Ovary (tissue), 9 donors: ENCODE results near the gene UBE2N. TPM values are rescaled to one million over a fixed set of nuclear protein-coding genes. Genes with fewer than 3 reads are reported as not detected.

Source experiments
- DNase-seq, 5 donors: peaks; one replicate each; pipeline ENCODE4 v3.0.0-alpha.2; 2019 to 2020
- H3K27ac ChIP-seq, 2 donors: fragments of 200-600 bp; one replicate each; pipeline versions ENCODE4 v1.5.1 to v1.8.0; 2019 to 2022
- H3K27me3 ChIP-seq: fragments of 200-600 bp; one replicate; pipeline ENCODE4 v1.8.0; 2022
- H3K36me3 ChIP-seq: fragments of 200-600 bp; sonication (generic); one replicate; pipeline ENCODE4 v1.5.1; 2019
- H3K4me1 ChIP-seq: one replicate; pipeline ENCODE4 v1.8.1; 2013; ENCODE audit warnings: mild to moderate bottlenecking, moderate library complexity; ENCODE audit not compliant: insufficient read depth
- H3K4me3 ChIP-seq: fragments of 200-600 bp; sonication (generic); one replicate; pipeline ENCODE4 v1.5.1; 2017
- H3K9me3 ChIP-seq, 2 donors: fragments of 200-600 bp in 1 of 2; sonication (generic) in 1 of 2; one replicate each; pipeline versions ENCODE4 v1.5.1 to v1.8.1; 2013 to 2019; ENCODE audit warnings: mild to moderate bottlenecking in 1 of 2, moderate library complexity in 1 of 2
- CTCF ChIP-seq, 3 donors: fragments of 450-650 bp in 2 of 3; fragments of 200-600 bp in 1 of 3; IDR thresholded peaks; one replicate each; pipeline versions ENCODE4 v1.5.1 to v1.8.0; 2016 to 2022; ENCODE audit warnings: antibody characterized with exemption in 3 of 3, mild to moderate bottlenecking in 1 of 3
- EP300 ChIP-seq: sonication (generic); formaldehyde crosslinking; IDR thresholded peaks from one replicate; pipeline ENCODE4 v1.6.1; 2017; ENCODE audit warnings: antibody characterized with exemption
- POLR2A ChIP-seq: fragments of 450-650 bp; IDR thresholded peaks from one replicate; pipeline ENCODE4 v1.6.1; 2017; ENCODE audit warnings: antibody characterized with exemption, mild to moderate bottlenecking, moderate library complexity
- WGBS, 3 donors: extraction: QIAGEN DNeasy Blood & Tissue Kit in 1 of 3; methylation state at CpG; one replicate each; pipeline versions ENCODE4 v1.1.5 to v1.1.7; 2013 to 2017; 5-methylcytosine and 5-hydroxymethylcytosine counted together
- intact Hi-C, 4 donors: fragments of 100-400 bp; cut with DNase I; formaldehyde crosslinking; loops; one replicate each; pipeline versions ENCODE4 v1.11.0 to v1.15.1; 2022 to 2023
- polyA plus RNA-seq, 2 donors: library from polyadenylated mRNA; stranded (reverse); fragments of 200-250 nt in 1 of 2; fragments of 350-450 nt in 1 of 2; fragmentation: Illumina TruSeq in 1 of 2; extraction: RNeasy Lipid Tissue Mini Kit (QIAGEN cat#74804) in 1 of 2; gene quantifications; one replicate each; pipeline ENCODE4 v1.2.3, GENCODE V29; 2013 to 2014
- total RNA-seq, 7 donors: library from RNA; depleted of rRNA in 2 of 7; stranded (reverse); fragments of >200 nt in 2 of 7; fragmentation: NEBNext Ultra II Directional in 3 of 7; extraction: Animal tissue kit (Norgen Biotek cat#: 25700) in 3 of 7; gene quantifications; one replicate each; pipeline versions ENCODE4 v1.1.0 to v1.2.4, GENCODE V29; 2016 to 2023
- donor health status: DM: no; HTN: no; CAD: no; lungs with moderate emphysema.
- donor health status: DM: no; HTN: no; CAD: no.
- donor health status: Bipolar disorder and iron deficiency.
- donor health status: DM: yes; HTN: yes; CAD: no.
- donor health status: DM: no; HTN: no; CAD: no.
- donor health status: DM: yes; HTN: yes; CAD: no.

The UBE2N gene
- total and polyA plus RNA-seq, 9 donors: 18.8 to 102 (median 63.3) TPM

GRCh38 chr12:93429448-93429847, 12.3 kb downstream of the UBE2N start:
- Histone ChIP-seq H3K4me1 (peaks cover 16% of the 10 kb centered on the region), H3K4me3 (no peak overlapping the region)
- intact Hi-C loops: no loop called here

DNA sequence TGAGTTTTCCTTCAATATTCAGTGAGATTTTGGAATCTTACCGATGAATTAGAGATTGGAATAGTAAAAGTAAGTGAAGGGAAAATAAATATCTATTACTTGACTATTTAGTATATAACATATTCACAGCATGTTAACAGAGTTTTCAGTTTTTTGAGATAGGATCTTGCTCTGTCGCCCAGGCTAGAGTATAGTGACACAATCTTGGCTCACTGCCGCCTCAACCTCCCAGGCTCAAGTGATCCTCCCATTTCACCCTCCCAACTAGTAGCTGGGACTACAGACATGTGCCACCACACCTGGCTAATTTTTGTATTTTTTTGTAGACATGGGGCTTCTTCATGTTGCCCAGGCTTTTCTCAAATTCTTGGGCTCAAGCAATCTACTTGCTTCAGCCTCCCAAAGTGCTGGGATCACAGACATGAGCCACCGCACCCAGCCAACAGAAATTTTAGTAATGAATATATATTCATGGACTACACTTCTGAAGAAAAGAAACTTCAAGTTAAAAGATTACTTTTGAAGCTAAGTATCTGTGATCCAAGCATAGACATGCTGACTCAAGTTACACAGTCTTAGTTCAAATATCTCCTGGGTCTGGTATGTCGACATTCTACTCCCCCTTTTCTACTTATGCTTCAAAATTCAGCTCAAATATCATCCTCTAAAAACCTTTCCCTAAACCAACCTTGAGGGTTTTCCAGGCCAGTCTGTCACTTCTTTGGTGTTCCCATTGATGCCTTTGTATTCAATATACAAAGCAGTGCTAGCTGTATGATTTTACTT, 13.8 kb downstream of the UBE2N start:
- 69 to 76% (median 73%) methylated on average over 5 of the region's 5 CpGs for WGBS, 3 donors
- intact Hi-C loops: no loop called here
- Histone ChIP-seq H3K36me3 (no peaks in the 10 kb centered on the region), H3K9me3 (no peaks in the 10 kb centered on the region), H3K4me3 (no peak overlapping the region), H3K27me3 (no peaks in the 10 kb centered on the region), H3K4me1 (peaks cover 13% of the 10 kb centered on the region), H3K27ac (no peak overlapping the region)
- DNase-seq: no peak
- TF ChIP-seq EP300 (no peak), POLR2A (no peak), CTCF (IDR thresholded peaks at IDR 0.05) (no peak)

More at GRCh38 chr12:93429448-93429847, 12.3 kb downstream of the UBE2N start:
- TF ChIP-seq CTCF (IDR thresholded peaks at IDR 0.05): no peak
- no peak for TF ChIP-seq POLR2A
- no peak for TF ChIP-seq EP300
- H3K9me3 ChIP-seq: no peaks in the 10 kb centered on the region
- DNase-seq: no peak
- H3K36me3 ChIP-seq: no peaks in the 10 kb centered on the region
- H3K27me3 ChIP-seq: no peaks in the 10 kb centered on the region
- WGBS, 3 donors: 81 to 88% (median 83%) methylated on average over 1 of the region's 1 CpG
- H3K27ac ChIP-seq: no peak overlapping the region

DNA sequence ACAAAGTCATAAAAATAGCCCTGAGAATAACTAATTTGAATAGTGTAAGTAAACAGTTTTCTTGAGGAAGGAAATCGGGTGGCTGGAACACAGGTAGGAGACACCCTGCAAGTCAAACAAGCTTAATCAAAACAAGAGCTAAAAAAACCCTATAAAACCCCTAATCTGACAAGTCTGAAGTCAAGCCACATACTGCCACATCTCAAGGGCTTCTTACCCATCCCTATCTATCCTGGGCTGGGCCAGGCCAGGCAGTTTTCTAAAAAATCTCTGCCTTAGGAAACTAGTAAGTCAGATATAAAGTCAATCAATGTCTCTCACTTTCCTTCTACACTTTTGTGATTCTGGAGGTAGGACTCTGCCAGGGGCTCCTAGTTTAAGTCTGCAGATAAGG, 15.3 kb downstream of the UBE2N start:
- DNase-seq: no peak
- no peaks in the 10 kb centered on the region for H3K36me3 ChIP-seq
- H3K27ac ChIP-seq: no peak overlapping the region
- peaks cover 10% of the 10 kb centered on the region for H3K4me1 ChIP-seq
- H3K9me3 ChIP-seq: no peaks in the 10 kb centered on the region
- intact Hi-C loops: no loop called here
- no peak for TF ChIP-seq CTCF (IDR thresholded peaks at IDR 0.05)
- no peak for TF ChIP-seq EP300
- no peak for TF ChIP-seq POLR2A
- H3K27me3 ChIP-seq: no peaks in the 10 kb centered on the region
- no peak overlapping the region for H3K4me3 ChIP-seq
- 19 to 38% (median 25%) methylated on average over 1 of the region's 1 CpG for WGBS, 3 donors

- TF ChIP-seq CTCF (IDR thresholded peaks at IDR 0.05): no peak
- TF ChIP-seq POLR2A: no peak
- TF ChIP-seq EP300: no peak
These were observed 15.9 kb downstream of the UBE2N start for GRCh38 chr12:93425736-93426411.

More at GRCh38 chr12:93425736-93426411, 15.9 kb downstream of the UBE2N start:
- intact Hi-C loops: no loop called here
- Histone ChIP-seq H3K4me1 (peaks cover 10% of the 10 kb centered on the region), H3K4me3 (no peak overlapping the region), H3K27me3 (no peaks in the 10 kb centered on the region), H3K36me3 (no peaks in the 10 kb centered on the region), H3K9me3 (no peaks in the 10 kb centered on the region), H3K27ac (no peak overlapping the region)
- no peak for DNase-seq
- WGBS, 3 donors: 31 to 38% (median 32%) methylated on average over 8 of the region's 8 CpGs
